GM18505 (cell line): ENCODE measurements around the gene CGREF1.

ENCODE experiments used
- ATAC-seq: cut with Tn5 transposase; IDR thresholded peaks from one replicate; pipeline ENCODE4 v1.9.1; 2021; ENCODE audit not compliant: unreplicated experiment
- POLR2A ChIP-seq: IDR thresholded peaks from 4 replicates; pipeline ENCODE4 v1.6.1; 2011; ENCODE audit warnings: borderline replicate concordance; ENCODE audit not compliant: insufficient read depth, insufficient read length; ENCODE audit errors: extremely low read depth

CGREF1 gene

DNA sequence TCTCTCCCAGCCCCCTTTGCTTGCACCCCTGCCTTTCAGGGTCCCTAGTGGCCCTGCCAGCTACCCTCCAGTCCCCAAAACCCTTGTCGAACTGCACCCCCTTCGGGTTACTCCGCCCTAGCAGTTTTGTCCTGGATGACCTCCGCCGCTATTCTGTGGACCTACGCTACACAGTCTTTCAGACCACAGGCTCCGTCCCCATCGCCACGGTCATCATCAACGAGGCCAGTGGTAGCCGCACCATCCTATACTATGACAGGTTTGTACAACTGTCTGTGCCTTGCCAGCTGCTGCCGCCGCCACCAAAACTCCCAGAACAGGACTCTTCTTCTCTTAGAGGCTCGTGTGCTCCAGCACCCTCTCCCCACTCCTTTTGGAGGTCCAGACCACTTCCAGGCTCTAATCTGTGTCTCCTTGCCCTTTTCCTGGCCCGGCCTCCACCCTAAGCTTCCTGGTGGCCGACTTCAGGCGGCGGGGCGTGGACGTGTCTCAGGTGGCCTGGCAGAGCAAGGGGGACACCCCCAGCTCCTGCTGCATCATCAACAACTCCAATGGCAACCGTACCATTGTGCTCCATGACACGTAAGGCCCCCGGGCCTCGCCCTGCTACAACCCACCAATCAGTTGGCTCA, 24.5 kb downstream of the CGREF1 start:
- ATAC-seq: no peak
- TF ChIP-seq POLR2A: no peak

DNA sequence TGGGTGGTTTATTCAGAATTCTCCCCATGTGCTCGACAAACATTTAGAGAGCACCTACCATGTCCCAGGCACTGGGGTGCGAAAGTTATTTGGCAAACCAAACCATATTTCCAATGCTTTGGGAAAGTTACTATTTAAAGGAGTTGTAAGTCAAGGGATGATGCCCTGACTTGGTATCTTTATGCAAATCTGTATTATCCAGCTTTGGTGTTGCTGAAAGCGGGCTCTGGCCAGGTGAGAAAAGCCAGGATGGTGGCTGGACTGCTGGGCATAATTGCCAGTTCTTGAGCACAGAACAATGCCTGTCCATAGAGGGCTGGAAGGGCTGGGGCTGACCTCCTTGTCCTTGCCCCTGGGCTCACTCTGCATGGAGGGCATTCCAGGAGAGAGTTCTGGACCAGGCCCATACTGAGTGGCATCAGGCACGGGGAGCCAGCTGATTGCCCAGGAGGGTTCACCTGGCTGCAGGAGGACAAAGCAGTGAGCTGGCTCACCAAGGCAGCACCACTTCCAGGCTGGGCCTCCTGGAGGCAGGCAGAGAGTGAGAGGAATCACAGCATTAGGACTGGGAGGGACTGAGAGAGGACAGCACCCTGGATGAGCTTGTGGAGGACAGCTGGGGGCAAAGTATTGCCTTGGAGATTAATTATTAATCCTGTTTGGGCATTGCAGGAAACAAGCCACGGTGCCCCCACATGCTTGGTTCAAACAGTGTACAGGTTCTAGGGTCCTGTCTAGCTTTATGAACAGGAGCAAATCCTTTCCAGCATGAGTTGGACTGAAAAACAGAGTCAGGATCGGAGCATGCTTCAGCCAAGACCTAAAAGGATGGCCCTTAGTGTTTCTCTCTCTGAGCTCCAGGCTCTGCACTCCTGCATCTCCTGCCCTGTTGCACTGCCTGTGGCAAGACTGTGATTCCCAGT, 25.2 kb downstream of the CGREF1 start:
- ATAC-seq: no peak
- TF ChIP-seq POLR2A: no peak

DNA sequence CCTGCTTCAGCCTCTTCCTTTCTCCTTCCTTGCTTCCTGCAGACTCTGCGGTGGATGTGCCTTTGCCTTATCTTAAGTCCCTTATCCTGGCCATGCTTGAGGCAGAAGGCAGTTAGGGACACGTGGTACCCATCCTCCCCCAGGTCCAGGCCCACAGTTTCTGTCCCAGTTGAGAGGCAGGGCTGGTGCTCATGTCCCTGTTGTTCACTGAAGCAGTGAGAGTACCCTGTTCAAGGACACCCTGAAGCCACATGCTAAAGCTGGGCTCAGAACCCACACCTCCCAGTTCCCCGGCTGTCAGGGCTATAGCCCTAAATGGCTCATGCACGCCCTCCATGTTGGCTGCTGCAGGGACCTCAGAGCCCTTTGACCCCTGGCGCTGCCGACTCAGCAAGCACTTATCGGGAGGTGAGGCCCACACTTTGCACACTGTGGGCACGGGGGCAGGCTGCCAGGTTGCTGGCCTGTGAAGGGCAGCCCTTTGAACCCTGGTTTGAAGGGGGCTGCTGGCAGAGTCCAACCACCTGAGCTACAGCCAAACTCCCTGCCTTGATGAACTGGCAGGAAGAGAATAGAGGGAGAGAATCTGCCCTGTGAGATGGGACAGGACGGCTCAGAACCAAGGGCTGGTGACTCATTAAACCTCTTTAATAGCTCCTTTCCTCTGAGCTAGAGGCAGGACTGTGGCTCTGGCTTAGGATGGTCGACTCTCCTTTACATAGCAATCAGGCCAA, 26.1 kb downstream of the CGREF1 start:
- no peak for TF ChIP-seq POLR2A
- no peak for ATAC-seq

- no peak for TF ChIP-seq POLR2A
These were observed 26.9 kb downstream of the CGREF1 start for GRCh38 chr2:27091746-27092695.

GRCh38 chr2:27089111-27089954, 29.6 kb downstream of the CGREF1 start:
- TF ChIP-seq POLR2A: no peak
- no peak for ATAC-seq

More at GRCh38 chr2:27091746-27092695, 26.9 kb downstream of the CGREF1 start:
- ATAC-seq: no peak

DNA sequence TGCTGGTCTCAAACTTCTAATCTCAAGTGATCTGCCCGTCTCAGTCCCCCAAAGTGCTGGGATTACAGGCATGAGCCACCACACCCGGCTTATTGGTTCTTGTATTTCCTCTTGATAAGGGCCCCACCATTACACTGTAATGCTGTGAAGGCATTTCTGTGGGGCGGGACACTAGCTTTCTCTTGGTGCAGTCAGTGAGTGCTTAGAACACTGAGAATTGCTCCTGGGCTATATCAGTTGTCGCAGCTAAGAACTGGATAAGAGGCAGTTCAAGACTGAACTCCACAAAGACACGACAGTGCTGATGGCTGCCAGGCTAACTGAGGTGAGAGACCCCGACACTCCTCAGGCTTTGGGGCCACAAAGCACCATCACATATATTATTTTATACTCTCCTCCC, 30.3 kb downstream of the CGREF1 start:
- no peak for TF ChIP-seq POLR2A
- ATAC-seq: no peak

DNA sequence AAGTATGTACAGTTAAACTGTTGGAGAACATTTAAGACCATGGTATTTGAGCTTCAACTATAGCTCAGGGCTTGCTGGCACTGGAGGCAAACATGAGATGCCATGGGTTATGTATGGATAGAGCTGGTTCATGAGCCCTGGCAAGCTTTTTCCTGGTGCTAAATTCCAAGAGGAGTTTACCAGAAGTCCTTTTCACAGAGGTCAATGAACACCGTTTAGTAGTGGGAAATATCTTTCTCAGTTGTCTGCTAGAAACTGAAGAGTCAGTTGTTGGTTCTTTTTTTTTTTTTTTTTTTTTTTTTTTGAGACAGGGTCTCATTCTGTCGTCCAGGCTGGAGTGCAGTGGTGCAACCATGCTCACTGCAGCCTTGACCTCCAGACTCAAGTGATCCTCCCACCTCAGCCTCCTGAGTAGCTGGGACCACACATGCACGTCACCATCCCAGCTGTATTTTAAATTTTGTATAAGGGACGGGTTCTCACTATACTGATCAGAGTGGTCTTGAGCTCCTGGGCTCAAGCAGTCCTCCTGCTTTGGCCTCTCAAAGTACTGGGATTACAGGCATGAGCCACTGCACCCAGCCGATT, 31.0 kb downstream of the CGREF1 start:
- no peak for ATAC-seq
- TF ChIP-seq POLR2A: no peak

- TF ChIP-seq POLR2A: peak; percentile 23
- ATAC-seq: no peak
These were observed 32.0 kb downstream of the CGREF1 start, which contains the start of gene KHK for GRCh38 chr2:27086724-27087593. KHK (plus strand) TSS chr2:27086772; CDS start chr2:27087260, 488 bp downstream.

GRCh38 chr2:27086090-27086723, 32.7 kb downstream of the CGREF1 start:
- TF ChIP-seq POLR2A: peak; percentile 65
- peak; percentile 78 for ATAC-seq

DNA sequence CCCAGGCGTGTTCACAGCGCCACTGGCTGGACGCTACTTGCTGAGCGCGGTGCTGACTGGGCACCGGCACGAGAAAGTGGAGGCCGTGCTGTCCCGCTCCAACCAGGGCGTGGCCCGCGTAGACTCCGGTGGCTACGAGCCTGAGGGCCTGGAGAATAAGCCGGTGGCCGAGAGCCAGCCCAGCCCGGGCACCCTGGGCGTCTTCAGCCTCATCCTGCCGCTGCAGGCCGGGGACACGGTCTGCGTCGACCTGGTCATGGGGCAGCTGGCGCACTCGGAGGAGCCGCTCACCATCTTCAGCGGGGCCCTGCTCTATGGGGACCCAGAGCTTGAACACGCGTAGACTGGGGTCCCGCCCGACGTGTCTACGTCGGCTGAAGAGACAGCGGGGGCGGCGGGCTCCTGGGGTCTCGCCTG, 33.2 kb downstream of the CGREF1 start:
- no peak for TF ChIP-seq POLR2A
- no peak for ATAC-seq
